HUDEP-2 (cell line): ENCODE results near the gene PRKAA1.
"Not testable (repeated sequence)": the region's sequence is repeated elsewhere in the genome, so short reads cannot be mapped to it uniquely, and the experiment has no call there.

Experiments
- DNase-seq, 76 experiments: peaks; one replicate each; lab custom pipeline; 2025; ENCODE audit not compliant: unreplicated experiment in 76 of 76; lab: John Stamatoyannopoulos, UW

The PRKAA1 gene

DNA sequence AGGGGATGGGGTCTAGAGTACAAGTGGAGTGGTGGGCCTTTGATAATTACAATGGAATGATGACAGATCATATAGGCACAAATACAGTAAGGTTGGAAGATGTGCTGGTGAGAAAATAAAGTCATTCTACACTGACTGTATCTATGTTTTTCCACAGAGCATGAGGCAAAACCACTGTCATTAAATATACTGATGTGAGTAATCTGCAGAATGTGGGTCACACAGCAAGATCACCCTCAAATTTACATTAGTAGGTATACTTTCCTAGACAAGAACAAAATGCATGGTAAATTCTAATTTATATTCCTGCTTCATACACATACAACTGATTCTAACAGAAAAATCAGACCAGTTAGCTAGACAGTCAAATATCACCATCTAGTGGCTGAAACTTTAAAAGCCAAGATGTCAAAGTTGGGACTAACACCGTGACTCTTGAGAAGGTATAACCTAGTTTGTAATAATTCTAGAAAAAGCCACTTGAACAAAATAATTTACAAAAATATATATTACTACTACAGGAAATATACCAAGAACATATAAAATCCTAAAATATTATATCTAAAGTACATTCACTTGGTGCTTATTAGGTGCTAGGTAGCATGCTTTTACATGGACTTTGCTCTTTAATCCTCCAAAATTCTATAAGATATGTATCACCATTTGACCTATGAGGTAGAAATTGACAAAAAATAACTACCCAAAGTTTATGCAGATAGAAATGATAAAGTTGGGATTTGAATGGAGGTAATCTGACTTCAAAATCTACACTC lies 61.9 kb downstream of the PRKAA1 start:
- peak in 19 of 76 experiments; percentile 1 to 47 (median 20) for DNase-seq

DNA sequence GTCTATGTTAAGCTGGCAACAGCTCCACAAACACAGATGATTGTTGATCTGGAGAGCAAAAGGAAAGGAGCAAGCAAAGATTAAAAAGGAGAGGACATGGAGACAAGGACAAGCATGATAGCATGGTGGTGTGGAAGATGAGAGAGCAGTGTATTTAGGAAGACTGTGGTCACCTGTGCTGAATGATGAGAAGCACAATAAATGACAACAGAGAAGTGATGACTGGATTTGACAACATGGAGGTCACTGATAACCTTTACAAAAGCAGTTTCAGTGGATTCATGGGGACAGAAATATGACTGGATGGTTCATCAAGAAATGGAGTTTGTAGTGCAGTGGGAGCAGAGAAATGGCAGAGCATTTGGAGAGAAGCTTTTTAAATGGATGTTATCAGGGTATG lies 62.6 kb downstream of the PRKAA1 start:
- no peak for DNase-seq

DNA sequence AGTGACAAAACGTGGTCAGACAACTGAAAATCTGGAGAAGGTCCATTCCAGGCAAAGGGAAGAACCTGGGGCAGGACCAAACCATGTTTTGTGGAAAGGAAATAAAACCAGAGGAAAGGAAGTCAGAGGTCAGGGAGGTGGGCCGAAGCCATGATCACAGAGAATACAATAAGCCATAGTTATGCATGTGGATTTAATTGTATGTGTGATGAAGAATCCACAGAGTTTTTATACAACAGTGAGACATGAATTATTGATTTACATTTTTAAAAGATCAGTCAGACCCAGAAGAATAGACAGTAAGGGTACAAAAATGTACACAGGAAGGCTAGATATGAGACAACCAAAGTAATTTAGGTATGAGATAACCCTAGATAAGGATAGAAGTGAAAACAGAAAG lies 63.2 kb downstream of the PRKAA1 start:
- no peak for DNase-seq

DNA sequence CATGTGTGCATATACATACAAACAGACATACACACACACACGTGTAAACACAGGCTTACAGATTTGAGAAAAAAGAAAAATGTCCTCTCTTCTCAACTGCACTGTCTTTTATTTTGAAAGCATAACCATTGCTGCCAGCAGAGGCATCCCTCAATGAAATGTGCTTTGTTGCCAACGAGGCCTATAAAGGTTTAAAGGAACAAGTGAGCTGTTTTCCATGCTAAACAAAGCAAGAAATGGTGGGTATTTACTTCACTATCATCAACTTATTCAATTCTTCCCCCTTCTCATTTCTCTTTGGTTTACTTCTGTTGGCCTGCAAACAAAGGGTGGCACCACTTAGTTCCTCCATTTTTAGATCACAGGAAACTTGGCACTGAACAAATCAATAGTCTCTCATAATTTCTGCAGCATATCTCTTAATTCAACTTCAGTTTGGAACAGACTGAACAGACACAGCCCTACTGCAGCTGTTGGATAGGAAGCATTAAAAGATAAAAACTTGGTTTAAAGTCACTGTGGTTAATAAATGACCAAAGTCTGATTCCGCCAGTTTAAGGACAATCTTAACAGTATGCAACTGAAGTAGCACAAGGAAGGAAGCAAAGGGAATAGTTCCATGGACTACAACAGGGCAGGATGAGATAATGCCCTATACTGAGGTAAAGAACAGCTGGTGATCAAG lies 64.2 kb downstream of the PRKAA1 start:
- DNase-seq: no peak

DNA sequence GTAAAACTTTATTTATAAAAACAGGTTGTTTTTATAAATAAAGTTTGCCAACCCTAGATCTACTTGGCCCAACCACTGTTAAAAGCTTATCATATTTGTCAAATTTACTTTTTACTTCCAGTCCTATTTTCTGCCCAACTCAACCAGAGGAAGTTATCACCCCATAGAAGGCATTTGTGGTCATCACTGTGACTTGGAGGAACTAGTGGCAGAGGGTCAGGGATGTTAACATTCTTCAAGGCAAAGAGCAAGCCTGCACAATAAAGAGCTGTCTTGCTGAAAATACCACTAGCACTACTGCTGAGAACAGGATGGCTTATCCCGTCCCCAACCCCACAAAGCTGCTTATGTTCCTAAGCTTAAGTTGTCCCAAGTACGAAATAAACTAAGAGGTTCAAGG lies 64.7 kb downstream of the PRKAA1 start:
- DNase-seq: no peak

DNA sequence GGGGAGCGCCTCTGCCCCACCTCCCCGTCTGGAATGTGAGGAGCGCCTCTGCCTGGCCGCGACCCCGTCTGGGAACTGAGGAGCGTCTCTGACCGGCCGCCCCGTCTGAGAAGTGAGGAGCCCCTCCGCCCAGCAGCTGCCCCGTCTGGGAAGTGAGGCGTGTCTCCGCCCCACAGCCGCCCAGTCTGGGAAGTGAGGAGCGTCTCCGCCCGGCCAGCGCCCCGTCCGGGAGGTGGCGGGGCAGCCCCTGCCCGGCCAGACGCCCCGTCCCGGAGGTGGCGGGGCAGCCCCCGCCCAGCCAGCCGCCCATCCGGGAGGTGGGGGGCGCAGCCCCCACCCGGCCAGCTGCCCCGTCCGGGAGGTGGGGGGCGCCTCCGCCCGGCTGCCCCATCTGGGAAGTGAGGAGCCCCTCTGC lies 75.7 kb downstream of the PRKAA1 start:
- not testable (repeated sequence) for DNase-seq

DNA sequence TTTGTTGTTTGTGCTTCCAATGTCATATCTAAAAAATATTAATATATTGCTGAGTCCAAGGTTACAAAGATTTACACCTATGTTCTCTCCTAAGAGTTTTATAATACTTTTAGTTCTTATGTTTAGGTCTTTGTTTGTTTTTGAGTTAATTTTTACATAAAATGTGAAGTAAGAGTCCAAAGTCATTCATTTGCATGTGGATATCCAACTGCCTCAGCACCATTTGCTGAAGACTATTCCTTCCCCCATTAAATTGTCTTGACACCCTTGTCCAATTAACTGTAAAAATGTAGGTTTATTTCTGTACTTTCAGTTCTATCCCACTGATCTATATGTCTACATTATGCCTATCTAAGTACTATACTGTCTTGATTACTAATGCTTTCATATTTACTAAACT lies 78.1 kb downstream of the PRKAA1 start:
- DNase-seq: no peak

DNA sequence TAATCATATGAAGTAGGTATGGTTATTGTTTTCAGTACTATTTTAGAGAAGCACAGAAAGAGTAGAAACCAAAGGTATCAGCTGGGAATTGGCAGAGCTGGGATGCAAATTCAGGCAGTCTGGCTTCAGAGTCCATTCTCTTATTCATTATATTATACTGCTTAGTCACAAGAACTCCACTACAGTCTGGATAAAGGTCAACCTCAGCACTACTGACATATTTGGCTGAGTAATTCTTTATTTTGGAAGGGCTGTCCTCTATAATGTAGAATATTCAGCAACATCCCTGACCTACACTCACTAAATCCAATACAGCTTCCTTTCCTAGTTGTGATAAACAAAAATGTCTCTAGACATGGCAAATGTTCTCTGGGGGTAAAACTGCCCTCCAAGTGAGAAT lies 80.9 kb downstream of the PRKAA1 start:
- DNase-seq: no peak

DNA sequence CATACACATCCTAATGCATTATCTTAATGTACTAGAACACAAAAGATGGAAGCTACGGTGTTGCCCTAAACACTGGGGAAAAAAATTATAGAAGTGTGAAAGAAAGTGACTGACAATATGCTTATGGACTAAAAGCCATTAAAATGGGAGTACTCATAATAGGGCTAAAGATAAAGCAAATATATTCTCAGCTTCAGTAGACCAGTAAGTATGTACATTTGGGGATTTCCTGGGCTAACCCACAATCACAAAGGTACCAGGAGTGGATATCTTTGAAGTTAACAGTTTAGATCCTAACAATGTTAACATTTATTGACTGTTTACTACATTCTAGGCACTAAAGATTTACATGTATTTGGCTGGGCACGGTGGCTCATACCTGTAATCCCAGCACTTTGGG lies 81.6 kb downstream of the PRKAA1 start:
- no peak for DNase-seq

DNA sequence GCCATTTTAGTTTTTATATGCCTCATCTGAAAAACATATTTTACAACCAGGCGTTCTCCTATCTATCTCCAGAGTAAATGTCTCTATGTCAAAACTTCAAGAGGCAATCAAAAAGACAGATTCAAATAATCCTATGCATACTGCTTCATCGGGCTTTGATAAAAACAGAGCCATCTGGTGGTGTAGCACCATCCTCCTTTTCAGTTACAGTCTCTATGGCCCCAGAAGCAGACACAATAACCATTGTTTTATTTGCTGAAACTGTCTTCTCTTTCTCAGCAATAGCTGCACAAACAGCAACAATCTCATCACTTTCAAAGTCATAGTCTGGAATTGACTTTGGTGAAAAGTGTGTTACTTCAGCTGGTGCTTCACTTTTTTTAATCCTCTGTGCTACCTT lies 82.2 kb downstream of the PRKAA1 start:
- no peak for DNase-seq

DNA sequence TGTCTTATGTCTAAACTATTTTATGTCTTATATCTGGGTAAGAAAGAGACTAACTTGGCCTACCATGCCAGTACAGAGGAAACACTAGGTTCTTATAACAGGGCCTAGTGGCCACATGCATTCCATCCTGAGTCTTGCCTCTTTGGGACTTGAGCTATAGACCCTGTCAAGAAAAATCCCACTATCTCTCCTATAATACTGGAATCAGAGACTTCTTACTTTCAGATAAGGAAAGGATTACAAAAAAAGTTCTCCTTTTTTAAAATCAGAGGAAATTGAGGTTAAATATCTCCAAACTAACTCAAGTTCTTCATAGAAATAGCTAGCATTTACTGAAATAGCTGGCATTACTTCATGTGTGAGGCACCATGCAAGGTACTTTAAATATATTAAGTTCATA lies 84.2 kb downstream of the PRKAA1 start:
- no peak for DNase-seq

DNA sequence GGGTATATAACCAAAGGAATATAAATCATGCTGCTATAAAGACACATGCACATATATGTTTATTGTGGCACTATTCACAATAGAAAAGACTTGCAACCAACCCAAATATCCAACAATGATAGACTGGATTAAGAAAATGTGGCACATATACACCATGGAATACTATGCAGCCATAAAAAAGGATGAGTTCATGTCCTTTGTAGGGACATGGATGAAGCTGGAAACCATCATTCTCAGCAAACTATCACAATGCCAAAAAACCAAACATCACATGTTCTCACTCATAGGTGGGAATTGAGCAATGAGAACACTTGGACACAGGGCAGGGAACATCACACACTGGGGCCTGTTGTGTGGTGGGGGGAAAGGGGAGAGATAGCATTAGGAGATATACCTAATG lies 87.6 kb downstream of the PRKAA1 start:
- DNase-seq: not testable (repeated sequence)
